Uterus (tissue), 4 donors: ENCODE data around the gene TTC39B. TPM values are rescaled to one million over a fixed set of nuclear protein-coding genes. Genes with fewer than 3 reads are reported as not detected.

ENCODE experiments used
- DNase-seq, 2 donors: peaks; one replicate each; pipeline ENCODE4 v3.0.0-alpha.2; 2019 to 2020
- H3K27ac ChIP-seq, 2 donors: fragments of 200-600 bp; sonication (generic); 1 replicate in 1 of 2; 2 replicates in 1 of 2; pipeline ENCODE4 v1.5.1; 2016 to 2018
- H3K27me3 ChIP-seq, 2 donors: fragments of 200-600 bp; sonication (generic); one replicate each; pipeline ENCODE4 v1.5.1; 2018 to 2019; ENCODE audit warnings: control low read depth in 1 of 2
- H3K36me3 ChIP-seq, 2 donors: fragments of 200-600 bp; sonication (generic); one replicate each; pipeline ENCODE4 v1.5.1; 2019; ENCODE audit warnings: control low read depth in 1 of 2
- H3K4me1 ChIP-seq, 2 donors: fragments of 200-600 bp; sonication (generic); one replicate each; pipeline ENCODE4 v1.5.1; 2018 to 2019; ENCODE audit warnings: control low read depth in 1 of 2
- H3K4me3 ChIP-seq, 2 donors: fragments of 200-600 bp; sonication (generic); 1 replicate in 1 of 2; 2 replicates in 1 of 2; pipeline ENCODE4 v1.5.1; 2018 to 2019; ENCODE audit warnings: mild to moderate bottlenecking in 1 of 2
- H3K9me3 ChIP-seq, 2 donors: fragments of 200-600 bp; sonication (generic); one replicate each; pipeline ENCODE4 v1.5.1; 2019; ENCODE audit warnings: control low read depth in 1 of 2
- CTCF ChIP-seq, 4 experiments: fragments of 200-600 bp in 2 of 4; fragments of 450-650 bp in 2 of 4; sonication (generic) in 2 of 4; IDR thresholded peaks; one replicate each; pipeline ENCODE4 v1.5.1; 2016 to 2019; ENCODE audit warnings: antibody characterized with exemption in 4 of 4, mild to moderate bottlenecking in 2 of 4, moderate library complexity in 1 of 4
- POLR2A ChIP-seq, 2 donors: fragments of 450-650 bp; IDR thresholded peaks; one replicate each; pipeline ENCODE4 v1.6.1; 2016; ENCODE audit warnings: antibody characterized with exemption in 2 of 2, mild to moderate bottlenecking in 1 of 2, moderate library complexity in 1 of 2
- intact Hi-C: fragments of 100-400 bp; cut with DNase I; formaldehyde crosslinking; loops from one replicate; pipeline ENCODE4 v1.15.1; 2023; ENCODE audit warnings: low total_unique reads
- total RNA-seq, 4 donors: library from RNA; depleted of rRNA in 3 of 4; stranded (reverse); fragments of >200 nt in 3 of 4; gene quantifications; one replicate each; pipeline versions ENCODE4 v1.1.0 to v1.2.4, GENCODE V29; 2014 to 2023
- donor health status: DM: yes; HTN: yes; CAD: no.

Gene TTC39B
- total RNA-seq, 4 donors from 2014 or later = 14.1 to 21.9 (median 19.6) TPM

GRCh38 chr9:15221746-15222145, 85.3 kb downstream of the TTC39B start:
- no peaks in the 10 kb centered on the region for H3K4me1 ChIP-seq
- no peaks in the 10 kb centered on the region for H3K27me3 ChIP-seq
- H3K9me3 ChIP-seq = no peaks in the 10 kb centered on the region
- no peak for TF ChIP-seq CTCF (IDR thresholded peaks at IDR 0.05)
- TF ChIP-seq POLR2A (IDR thresholded peaks at IDR 0.05) = no peak
- no peaks in the 10 kb centered on the region for H3K36me3 ChIP-seq
- DNase-seq = no peak
- no peak overlapping the region for H3K27ac ChIP-seq
- no peak overlapping the region for H3K4me3 ChIP-seq
- intact Hi-C loops = no loop called here

GRCh38 chr9:15220658-15221318, 86.2 kb downstream of the TTC39B start:
- TF ChIP-seq CTCF (IDR thresholded peaks at IDR 0.05) (no peak), POLR2A (IDR thresholded peaks at IDR 0.05) (no peak)
- Histone ChIP-seq H3K36me3 (no peaks in the 10 kb centered on the region), H3K27ac (no peak overlapping the region), H3K4me3 (no peak overlapping the region), H3K27me3 (no peaks in the 10 kb centered on the region), H3K9me3 (no peaks in the 10 kb centered on the region), H3K4me1 (no peaks in the 10 kb centered on the region)
- intact Hi-C loops = no loop called here
- DNase-seq = no peak

- H3K27ac ChIP-seq = no peak overlapping the region
- no peak overlapping the region for H3K4me3 ChIP-seq
- no peaks in the 10 kb centered on the region for H3K27me3 ChIP-seq
- H3K4me1 ChIP-seq = no peaks in the 10 kb centered on the region
- no peak for TF ChIP-seq CTCF (IDR thresholded peaks at IDR 0.05)
- TF ChIP-seq POLR2A (IDR thresholded peaks at IDR 0.05) = no peak
- intact Hi-C loops = loop anchor here (10.0 kb wide), 1 partner anchor 85 kb away; the partner anchor contains the start of gene TTC39B
- H3K36me3 ChIP-seq = no peaks in the 10 kb centered on the region
- DNase-seq = no peak
- H3K9me3 ChIP-seq = no peaks in the 10 kb centered on the region
Observed at GRCh38 chr9:15219546-15219945, 87.5 kb downstream of the TTC39B start.

GRCh38 chr9:15218994-15219393, 88.0 kb downstream of the TTC39B start:
- intact Hi-C loops = loop anchor here (10.0 kb wide), 1 partner anchor 86 kb away; the partner anchor contains the start of gene TTC39B

More at GRCh38 chr9:15218994-15219393, 88.0 kb downstream of the TTC39B start:
- TF ChIP-seq CTCF (IDR thresholded peaks at IDR 0.05) = no peak
- no peak for TF ChIP-seq POLR2A (IDR thresholded peaks at IDR 0.05)
- no peaks in the 10 kb centered on the region for H3K27me3 ChIP-seq
- no peak overlapping the region for H3K27ac ChIP-seq
- H3K36me3 ChIP-seq = no peaks in the 10 kb centered on the region
- no peaks in the 10 kb centered on the region for H3K4me1 ChIP-seq
- no peak overlapping the region for H3K4me3 ChIP-seq
- DNase-seq = no peak
- no peaks in the 10 kb centered on the region for H3K9me3 ChIP-seq
